GM23248 (cell line): ENCODE results near the gene GRK6. TPM values are rescaled to one million over a fixed set of nuclear protein-coding genes. Genes with fewer than 3 reads are reported as not detected.

ENCODE experiments used
- DNase-seq: peaks from one replicate; pipeline ENCODE4 v3.0.0-alpha.2; 2015
- H2AFZ ChIP-seq: fragments of 200-600 bp; sonication (generic); 2 replicates; pipeline ENCODE4 v1.6.1; 2016; ENCODE audit warnings: antibody characterized with exemption
- H3F3A ChIP-seq: fragments of 200-600 bp; sonication (generic); 2 replicates; pipeline ENCODE4 v1.6.1; 2016; ENCODE audit warnings: mild to moderate bottlenecking, antibody characterized with exemption, mixed run types; ENCODE audit not compliant: insufficient read depth
- H3K27ac ChIP-seq: fragments of 200-600 bp; sonication (generic); 2 replicates; pipeline ENCODE4 v1.5.1; 2016; ENCODE audit warnings: mild to moderate bottlenecking
- H3K27me3 ChIP-seq: fragments of 200-600 bp; sonication (generic); replicated peaks from 2 replicates; pipeline ENCODE4 v1.6.1; 2016; ENCODE audit warnings: mild to moderate bottlenecking; ENCODE audit not compliant: insufficient read depth
- H3K36me3 ChIP-seq: fragments of 200-600 bp; sonication (generic); 2 replicates; pipeline ENCODE4 v1.6.1; 2016; ENCODE audit warnings: low read depth, mild to moderate bottlenecking
- H3K4me1 ChIP-seq: fragments of 200-600 bp; sonication (generic); 2 replicates; pipeline ENCODE4 v1.6.1; 2016; ENCODE audit warnings: mild to moderate bottlenecking; ENCODE audit not compliant: insufficient read depth
- H3K4me2 ChIP-seq: fragments of 200-600 bp; sonication (generic); one replicate; pipeline ENCODE4 v1.6.1; 2016; ENCODE audit warnings: mild to moderate bottlenecking; ENCODE audit not compliant: unreplicated experiment
- H3K4me3 ChIP-seq: fragments of 200-600 bp; sonication (generic); 2 replicates; pipeline ENCODE4 v1.5.1; 2016; ENCODE audit warnings: mild to moderate bottlenecking
- H3K79me2 ChIP-seq: fragments of 200-600 bp; sonication (generic); 2 replicates; pipeline ENCODE4 v1.6.1; 2016; ENCODE audit warnings: mild to moderate bottlenecking; ENCODE audit not compliant: insufficient read depth
- H3K9ac ChIP-seq: fragments of 200-600 bp; sonication (generic); 2 replicates; pipeline ENCODE4 v1.6.1; 2016; ENCODE audit warnings: mild to moderate bottlenecking
- H3K9me2 ChIP-seq: fragments of 200-600 bp; sonication (generic); 2 replicates; pipeline ENCODE4 v1.6.1; 2016; ENCODE audit warnings: mixed run types, mild to moderate bottlenecking, moderate library complexity; ENCODE audit not compliant: insufficient read depth
- H3K9me3 ChIP-seq: fragments of 200-600 bp; sonication (generic); one replicate; pipeline ENCODE4 v1.6.1; 2017; ENCODE audit warnings: low read depth
- H4K20me1 ChIP-seq: fragments of 200-600 bp; sonication (generic); 2 replicates; pipeline ENCODE4 v1.6.0; 2016; ENCODE audit not compliant: insufficient read depth
- EZH2 ChIP-seq: fragments of 200-600 bp; sonication (generic); IDR thresholded peaks from 2 replicates; pipeline ENCODE4 v1.6.1; 2018; ENCODE audit warnings: antibody characterized with exemption, mild to moderate bottlenecking; ENCODE audit not compliant: insufficient read depth, poor library complexity, severe bottlenecking
- EZH2phosphoT487 ChIP-seq: fragments of 200-600 bp; sonication (generic); IDR thresholded peaks from 2 replicates; pipeline ENCODE4 v1.6.1; 2018; ENCODE audit warnings: antibody characterized with exemption, moderate library complexity, mild to moderate bottlenecking, low read depth; ENCODE audit not compliant: insufficient read depth
- WGBS, 2 experiments: methylation state at CpG; one replicate each; pipeline ENCODE4 v1.1.6; 2015 to 2017; ENCODE audit warnings: low lambda C conversion rate in 2 of 2, low coverage in 1 of 2; ENCODE audit errors: missing lambda C conversion rate in 2 of 2; 5-methylcytosine and 5-hydroxymethylcytosine counted together
- in situ Hi-C: fragments of 300-500 bp; cut with MboI; formaldehyde crosslinking; loops from 2 replicates; pipeline ENCODE4 v1.15.0; 2020
- polyA plus RNA-seq: library from polyadenylated mRNA; unstranded; fragments of >200 nt; fragmentation: Nextera tagmentation; extraction: Ambion mirVana; gene quantifications from 2 replicates; pipeline ENCODE4 v1.2.1, GENCODE V29; 2016
- total RNA-seq: library from RNA; depleted of rRNA; stranded (reverse); fragments of >200 nt; shearing (Covaris generic); gene quantifications from 2 replicates; pipeline ENCODE4 v1.2.3, GENCODE V29; 2014

GRK6 gene
- total and polyA plus RNA-seq, 2 experiments from 2014 or later, result 7.7 to 30.4 TPM

- 79 to 85% methylated on average over 15 of the region's 15 CpGs for WGBS, 2 experiments
- no peak overlapping the region for H3K27ac ChIP-seq
- peaks cover 13% of the 10 kb centered on the region for H3K4me1 ChIP-seq
- H3K9me2 ChIP-seq, result no peaks in the 10 kb centered on the region
- in situ Hi-C loops, result no loop called here
- no peaks in the 10 kb centered on the region for H3K27me3 ChIP-seq
- no peaks in the 10 kb centered on the region for H3K9me3 ChIP-seq
- H3K79me2 ChIP-seq, result no peaks in the 10 kb centered on the region
- TF ChIP-seq EZH2 (no peak), EZH2phosphoT487 (no peak)
- no peak overlapping the region for H2AFZ ChIP-seq
- no peak overlapping the region for H3K9ac ChIP-seq
- no peak overlapping the region for H3K4me3 ChIP-seq
- DNase-seq, result no peak
- H3F3A ChIP-seq, result peaks cover 15% of the 10 kb centered on the region
- H3K36me3 ChIP-seq, result no peaks in the 10 kb centered on the region
- H4K20me1 ChIP-seq, result no peaks in the 10 kb centered on the region
- H3K4me2 ChIP-seq, result no peak overlapping the region
Observed at GRCh38 chr5:177443144-177443983, 16.9 kb downstream of the GRK6 start.

GRCh38 chr5:177444106-177445051 is 17.9 kb downstream of the GRK6 start:
- no peak overlapping the region for H2AFZ ChIP-seq
- no peaks in the 10 kb centered on the region for H3K36me3 ChIP-seq
- H3K27ac ChIP-seq, result no peak overlapping the region
- H3K4me3 ChIP-seq, result no peak overlapping the region
- no peaks in the 10 kb centered on the region for H3K79me2 ChIP-seq
- no peak for DNase-seq
- TF ChIP-seq EZH2phosphoT487, result no peak
- TF ChIP-seq EZH2, result no peak
- H3F3A ChIP-seq, result peaks cover 21% of the 10 kb centered on the region
- H3K4me2 ChIP-seq, result no peak overlapping the region
- no peaks in the 10 kb centered on the region for H4K20me1 ChIP-seq
- in situ Hi-C loops, result no loop called here
- H3K9ac ChIP-seq, result no peak overlapping the region
- H3K9me3 ChIP-seq, result no peaks in the 10 kb centered on the region
- no peaks in the 10 kb centered on the region for H3K27me3 ChIP-seq
- H3K4me1 ChIP-seq, result peaks cover 13% of the 10 kb centered on the region
- 61 to 62% methylated on average over 7 of the region's 7 CpGs for WGBS, 2 experiments
- H3K9me2 ChIP-seq, result no peaks in the 10 kb centered on the region

GRCh38 chr5:177445052-177445916 is 18.8 kb downstream of the GRK6 start:
- 44 to 46% methylated on average over 10 of the region's 10 CpGs for WGBS, 2 experiments
- in situ Hi-C loops, result no loop called here
- TF ChIP-seq EZH2, result no peak
- TF ChIP-seq EZH2phosphoT487, result no peak

DNA sequence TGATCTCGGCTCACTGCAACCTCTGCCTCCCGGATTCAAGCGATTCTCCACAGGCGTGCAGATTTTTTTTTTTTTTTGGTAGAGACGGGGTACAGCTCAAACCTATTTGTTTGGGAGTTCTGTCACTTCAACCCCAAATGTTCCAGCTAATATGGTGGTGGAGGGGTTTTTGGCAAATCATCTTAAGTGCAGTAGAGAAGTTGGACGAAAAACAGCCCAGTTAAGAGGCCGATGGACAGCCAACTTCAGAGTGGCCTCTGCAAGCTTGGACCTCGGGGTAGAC is 19.4 kb downstream of the GRK6 start:
- H4K20me1 ChIP-seq, result no peaks in the 10 kb centered on the region
- no peaks in the 10 kb centered on the region for H3K9me2 ChIP-seq
- no peak overlapping the region for H3K27ac ChIP-seq
- WGBS, 2 experiments, result 8 to 10% methylated on average over 8 of the region's 8 CpGs
- H3K27me3 ChIP-seq, result no peaks in the 10 kb centered on the region
- peak overlapping the region; percentile 84 for H3K9ac ChIP-seq
- in situ Hi-C loops, result no loop called here
- no peak for DNase-seq
- H3K36me3 ChIP-seq, result no peaks in the 10 kb centered on the region
- H3K4me1 ChIP-seq, result peaks cover 13% of the 10 kb centered on the region
- H2AFZ ChIP-seq, result peak overlapping the region; percentile 68
- no peaks in the 10 kb centered on the region for H3K79me2 ChIP-seq
- TF ChIP-seq EZH2, result no peak
- TF ChIP-seq EZH2phosphoT487, result no peak
- H3K9me3 ChIP-seq, result no peaks in the 10 kb centered on the region
- H3F3A ChIP-seq, result peaks cover 21% of the 10 kb centered on the region
- peak overlapping the region; percentile 69 for H3K4me2 ChIP-seq
- H3K4me3 ChIP-seq, result peak overlapping the region; percentile 73

More at GRCh38 chr5:177445052-177445916, 18.8 kb downstream of the GRK6 start:
- peak overlapping the region; percentile 69 for H3K4me2 ChIP-seq
- H3K27me3 ChIP-seq, result no peaks in the 10 kb centered on the region
- no peaks in the 10 kb centered on the region for H3K9me2 ChIP-seq
- no peak for DNase-seq
- H3K36me3 ChIP-seq, result no peaks in the 10 kb centered on the region
- H3K4me3 ChIP-seq, result peak overlapping the region; percentile 73
- H3K4me1 ChIP-seq, result peaks cover 13% of the 10 kb centered on the region
- H3K9ac ChIP-seq, result peak overlapping the region; percentile 84; the same call in 1 of the 2 replicates
- no peaks in the 10 kb centered on the region for H4K20me1 ChIP-seq
- no peaks in the 10 kb centered on the region for H3K79me2 ChIP-seq
- peak overlapping the region; percentile 68; the same call in 1 of the 2 replicates for H2AFZ ChIP-seq
- no peak overlapping the region for H3K27ac ChIP-seq
- no peaks in the 10 kb centered on the region for H3K9me3 ChIP-seq
- peaks cover 21% of the 10 kb centered on the region for H3F3A ChIP-seq
